Measurements from ENCODE around the gene TADA2A.

DNA sequence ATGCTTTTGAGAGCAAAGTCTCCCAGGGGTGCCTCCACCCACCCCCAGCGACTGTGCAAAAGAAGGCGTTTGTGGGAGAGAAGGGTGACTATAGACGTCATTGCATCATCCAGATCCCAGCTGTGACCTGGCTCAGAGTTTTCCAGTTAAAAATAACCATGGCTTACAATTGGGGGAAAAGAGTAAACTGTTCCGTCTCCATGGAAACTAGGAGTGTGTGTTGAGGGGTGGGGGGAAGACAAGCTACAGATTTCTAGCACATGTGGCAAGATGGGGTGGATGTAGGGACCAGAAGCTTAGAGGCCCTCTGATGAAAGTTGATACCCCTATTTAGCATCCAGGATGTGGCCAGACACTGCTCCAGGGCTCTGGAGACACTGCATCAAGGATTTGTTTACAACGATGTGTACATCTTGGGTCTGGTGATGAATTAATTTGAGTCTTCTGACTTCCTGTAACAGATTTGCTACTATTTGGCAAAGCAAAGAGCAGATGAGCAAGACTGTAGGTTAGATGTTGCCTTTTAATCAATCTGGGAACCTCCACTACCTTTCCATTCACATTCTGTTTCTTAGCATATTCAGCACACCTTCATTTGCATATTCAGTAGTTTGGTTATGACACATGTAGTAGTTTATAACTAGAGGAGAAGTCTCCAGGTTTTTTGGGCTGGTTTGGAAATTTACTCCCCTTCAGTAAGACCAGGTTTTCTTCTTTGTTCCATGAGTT is 76.8 kb downstream of the TADA2A start:
- TF ChIP-seq FOXA1 (IDR thresholded peaks at IDR 0.05) (no peak), BHLHE40 (IDR thresholded peaks at IDR 0.05; ENCODE audit: borderline replicate concordance) (no peak), SUZ12 (IDR thresholded peaks at IDR 0.05) (no peak), FOXM1 (IDR thresholded peaks at IDR 0.05; ENCODE audit: borderline replicate concordance) (no peak), HDGF (IDR thresholded peaks at IDR 0.05; ENCODE audit: borderline replicate concordance) (no peak), ARNT (IDR thresholded peaks at IDR 0.05) (no peak), ZNF384 (IDR thresholded peaks at IDR 0.05) (no peak), NFRKB (IDR thresholded peaks at IDR 0.05) (no peak), TARDBP (IDR thresholded peaks at IDR 0.05) (no peak), LEF1 (IDR thresholded peaks at IDR 0.05; ENCODE audit: borderline replicate concordance) (no peak), SP1 (IDR thresholded peaks at IDR 0.05) (no peak)
- TF ChIP-seq, protein P1, sequence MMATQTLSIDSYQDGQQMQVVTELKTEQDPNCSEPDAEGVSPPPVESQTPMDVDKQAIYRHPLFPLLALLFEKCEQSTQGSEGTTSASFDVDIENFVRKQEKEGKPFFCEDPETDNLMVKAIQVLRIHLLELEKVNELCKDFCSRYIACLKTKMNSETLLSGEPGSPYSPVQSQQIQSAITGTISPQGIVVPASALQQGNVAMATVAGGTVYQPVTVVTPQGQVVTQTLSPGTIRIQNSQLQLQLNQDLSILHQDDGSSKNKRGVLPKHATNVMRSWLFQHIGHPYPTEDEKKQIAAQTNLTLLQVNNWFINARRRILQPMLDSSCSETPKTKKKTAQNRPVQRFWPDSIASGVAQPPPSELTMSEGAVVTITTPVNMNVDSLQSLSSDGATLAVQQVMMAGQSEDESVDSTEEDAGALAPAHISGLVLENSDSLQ (IDR thresholded peaks at IDR 0.05), result no peak

Data from HEK293T (cell line).